ENCODE data around the gene CISD1. TPM values are rescaled to one million over a fixed set of nuclear protein-coding genes. Genes with fewer than 3 reads are reported as not detected.
A peak's percentile ranks its signal among the peaks of the same experiment; 100 is the strongest.

Gene CISD1
- total and polyA plus RNA-seq, 9 of the 15 experiments (the other 6 are each of a cell fraction or from before 2014, with no cell fraction given): 35.8 to 342 (median 118) TPM

- DNase-seq (ENCODE audit: extremely low read depth in 1 of 4, low spot score in 3 of 4): peak in 1 of 4 experiments; percentile 32
- peaks cover 16% of the 10 kb centered on the region for H3K79me2 ChIP-seq (ENCODE audit: control insufficient read depth, insufficient read depth, low read length)
- peaks cover 8 to 15% of the 10 kb centered on the region in 2 experiments; a peak in 4 of 5 replicates for H3K4me1 ChIP-seq (replicated peaks in 1 of 2; ENCODE audit: control insufficient read depth in 2 of 2, insufficient read depth in 2 of 2, low read length in 2 of 2)
- no peak overlapping the region for H2AFZ ChIP-seq (ENCODE audit: low read depth, low read length)
- H4K20me1 ChIP-seq (replicated peaks; ENCODE audit: control insufficient read depth, insufficient read depth, low read length): no peaks in the 10 kb centered on the region
- H3K9me3 ChIP-seq (replicated peaks; ENCODE audit: control insufficient read depth, insufficient read depth, low read depth, low read length): no peaks in the 10 kb centered on the region
- no peak overlapping the region for H3K4me2 ChIP-seq (ENCODE audit: insufficient read depth, low read length)
- TF ChIP-seq TAL1 (IDR thresholded peaks at IDR 0.05) (peak; percentile 46), PTTG1 (tag; IDR thresholded peaks at IDR 0.05; ENCODE audit: low read depth) (no peak), CBFA2T3 (IDR thresholded peaks at IDR 0.05) (peak; percentile 47), GTF2A2 (tag; IDR thresholded peaks at IDR 0.05) (no peak), TCF3 (CRISPR knock-in tag; IDR thresholded peaks at IDR 0.05) (peak; percentile 74), ZNF23 (CRISPR knock-in tag; IDR thresholded peaks at IDR 0.05) (no peak), FOXA3 (CRISPR knock-in tag; conservative IDR thresholded peaks at IDR 0.05 in 1 of 2, IDR thresholded peaks at IDR 0.05 in 1 of 2) (no peak), PKNOX1 (IDR thresholded peaks at IDR 0.05) (no peak), FOXO4 (CRISPR knock-in tag; IDR thresholded peaks at IDR 0.05) (no peak)
- no peak overlapping the region for H3K4me3 ChIP-seq
- H3K9me1 ChIP-seq (ENCODE audit: control insufficient read depth, insufficient read depth, low read length): no peaks in the 10 kb centered on the region
- no peak overlapping the region for H3K27ac ChIP-seq (ENCODE audit: extremely low read depth, low read depth, low read length)
- H3K36me3 ChIP-seq (ENCODE audit: control insufficient read depth, insufficient read depth, low read length): no peaks in the 10 kb centered on the region
- POLR2A ChIA-PET: interaction anchor here (0.7 kb wide), 1 partner anchor 22 kb away, joined by 3 read pairs; no protein-coding TSS in a partner anchor
- 4% methylated on average over 2 of the region's 2 CpGs for WGBS (ENCODE audit: insufficient coverage, low coverage, missing lambda C conversion rate)
- no TSS peak for BruUV-seq (replicated peaks)
- in situ Hi-C loops (cut with MboI): no loop called here
- H3K27me3 ChIP-seq (ENCODE audit: control insufficient read depth in 2 of 2, insufficient read depth in 2 of 2, low read length in 2 of 2): no peaks in the 10 kb centered on the region
- CTCF ChIA-PET (ENCODE audit: low intra/inter-chr PET ratio): no interaction called here
- intact Hi-C loops (cut with micrococcal nuclease): no loop called here
- no peak for ATAC-seq
- no peak for FAIRE-seq
- H3K9ac ChIP-seq (ENCODE audit: insufficient read depth in 1 of 2, low read depth in 2 of 2, low read length in 2 of 2): no peak overlapping the region
Observed at GRCh38 chr10:58331646-58332045, 62.7 kb downstream of the CISD1 start.
